C1 segment of cervical spinal cord (tissue), 14 donors: Measurements from ENCODE around the gene DOCK2.
"Not testable (repeated sequence)": the region's sequence is repeated elsewhere in the genome, so short reads cannot be mapped to it uniquely, and the experiment has no call there.

Experiments
- DNase-seq, 14 donors: peaks; one replicate each; lab custom pipeline; 2025; lab: John Stamatoyannopoulos, UW

DOCK2 gene

GRCh38 chr5:169814045-169814444, 177.0 kb downstream of the DOCK2 start:
- DNase-seq = no peak

DNA sequence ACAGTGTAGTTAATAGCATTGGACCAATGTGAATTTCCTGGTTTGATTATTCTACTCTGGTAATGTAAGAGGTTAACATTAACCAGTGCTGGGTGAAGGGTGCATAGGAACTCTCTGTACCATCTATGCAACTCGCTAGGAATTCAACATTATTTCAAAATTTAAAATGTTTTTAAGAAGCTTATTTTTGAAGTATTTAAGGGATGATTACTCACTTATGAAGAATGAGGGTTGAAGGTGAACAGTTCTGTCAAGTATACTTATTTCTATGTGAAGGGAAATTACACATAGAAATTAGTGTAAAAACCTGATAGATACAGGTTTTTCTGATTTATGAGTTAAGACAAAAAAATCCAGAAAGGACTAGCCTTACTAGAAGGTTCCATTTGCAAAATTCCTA, 177.4 kb downstream of the DOCK2 start:
- no peak for DNase-seq

GRCh38 chr5:169817031-169817430, 180.0 kb downstream of the DOCK2 start:
- no peak for DNase-seq

DNA sequence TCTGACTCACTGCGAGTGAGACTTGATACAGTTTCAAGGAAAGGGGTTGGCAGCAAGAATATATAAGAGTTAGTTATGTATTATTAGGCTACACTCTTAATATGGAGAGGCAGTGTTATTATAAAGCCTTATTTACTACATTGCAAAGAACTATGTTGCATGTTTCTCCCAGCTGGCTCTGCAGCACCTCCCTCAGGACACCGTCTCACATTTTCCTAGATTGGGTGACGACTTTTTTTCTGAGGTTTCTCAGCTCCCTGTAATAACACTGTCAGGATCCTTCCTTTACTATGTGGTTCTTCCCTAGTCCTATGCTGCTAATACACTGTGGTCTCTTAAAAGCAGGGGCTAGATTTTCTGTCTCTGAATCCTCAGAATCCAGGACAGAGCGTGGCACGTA, 189.5 kb downstream of the DOCK2 start:
- DNase-seq = no peak

DNA sequence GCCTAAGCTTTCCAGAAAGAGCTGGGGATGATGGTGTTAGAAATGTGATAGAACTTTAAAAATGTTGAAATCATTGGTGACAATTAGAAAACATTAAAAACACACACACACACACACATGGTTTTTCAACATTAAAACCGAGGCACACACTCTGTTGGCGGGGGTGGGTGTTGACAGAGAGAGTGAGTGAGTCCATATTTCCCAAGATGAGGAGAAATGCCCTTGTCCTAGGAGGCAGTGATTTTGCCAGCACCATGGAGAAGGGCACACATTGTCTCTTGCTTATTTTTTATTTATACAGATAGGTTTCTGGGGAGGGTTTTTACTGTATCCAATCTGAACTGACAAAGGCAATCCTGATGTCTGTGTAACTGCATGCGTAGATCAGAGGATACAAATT, 190.7 kb downstream of the DOCK2 start:
- no peak for DNase-seq

DNA sequence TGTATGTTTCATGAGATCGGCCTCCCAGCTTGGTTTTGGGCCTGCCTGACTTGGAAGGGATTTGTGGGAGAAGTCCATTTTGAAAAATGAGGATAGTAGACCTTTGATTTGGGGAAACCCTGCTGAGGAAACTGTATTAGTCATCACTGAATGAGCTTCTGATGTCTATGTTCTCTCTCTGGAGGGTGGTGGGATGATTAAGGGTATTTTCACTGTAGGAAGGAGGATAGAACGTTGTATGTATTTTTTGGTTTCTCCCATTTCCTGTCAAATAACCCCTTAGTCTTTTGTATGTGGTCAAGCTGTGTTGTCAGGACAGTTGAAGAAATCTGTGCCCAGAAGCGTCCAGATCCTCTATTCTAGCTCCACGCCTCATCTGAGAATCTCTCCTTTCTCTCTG, 191.3 kb downstream of the DOCK2 start:
- DNase-seq = no peak

DNA sequence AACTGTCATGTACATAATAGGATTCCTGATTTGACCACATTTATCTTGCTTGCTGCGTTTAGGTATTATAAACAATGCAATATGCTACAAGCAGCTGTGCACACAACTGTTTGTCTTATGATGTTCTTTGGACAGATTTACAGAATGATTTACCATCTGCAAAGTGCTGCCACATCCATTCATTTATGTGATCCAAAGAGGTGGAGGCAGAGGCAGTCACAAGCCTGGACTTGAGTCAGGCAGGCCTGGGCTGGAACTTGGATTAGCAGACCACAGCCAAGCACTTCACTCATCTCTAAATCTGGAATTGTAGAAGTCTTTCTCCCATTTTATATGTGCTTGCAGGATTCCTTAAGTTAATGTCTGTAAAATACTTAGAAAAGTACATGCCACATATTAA, 194.3 kb downstream of the DOCK2 start:
- DNase-seq = no peak

- DNase-seq = no peak
Observed at GRCh38 chr5:169832304-169832703, 195.2 kb downstream of the DOCK2 start.

GRCh38 chr5:169832845-169833244, 195.8 kb downstream of the DOCK2 start:
- DNase-seq = no peak

DNA sequence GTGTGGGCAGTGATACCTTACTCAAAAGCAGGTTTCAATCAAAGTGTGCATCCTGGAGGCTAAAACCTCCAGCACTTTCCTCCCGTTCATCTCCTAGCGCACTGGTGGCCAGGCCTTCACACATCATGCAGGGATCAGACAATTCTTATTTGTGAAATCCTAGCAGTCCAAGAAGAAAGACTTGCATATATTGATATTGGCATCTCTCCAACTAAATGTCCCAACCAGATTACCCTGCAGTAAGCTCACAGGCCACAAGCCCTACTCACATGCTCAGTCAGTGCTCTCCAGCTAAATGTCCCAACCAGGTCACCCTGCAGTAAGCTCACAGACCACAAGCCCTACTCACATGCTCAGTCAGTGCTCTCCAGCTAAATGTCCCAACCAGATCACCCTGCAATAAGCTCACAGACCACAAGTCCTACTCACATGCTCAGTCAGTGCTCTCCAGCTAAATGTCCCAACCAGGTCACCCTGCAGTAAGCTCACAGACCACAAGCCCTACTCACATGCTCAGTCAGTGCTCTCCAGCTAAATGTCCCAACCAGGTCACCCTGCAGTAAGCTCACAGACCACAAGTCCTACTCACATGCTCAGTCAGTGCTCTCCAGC, 196.7 kb downstream of the DOCK2 start:
- DNase-seq = not testable (repeated sequence)

DNA sequence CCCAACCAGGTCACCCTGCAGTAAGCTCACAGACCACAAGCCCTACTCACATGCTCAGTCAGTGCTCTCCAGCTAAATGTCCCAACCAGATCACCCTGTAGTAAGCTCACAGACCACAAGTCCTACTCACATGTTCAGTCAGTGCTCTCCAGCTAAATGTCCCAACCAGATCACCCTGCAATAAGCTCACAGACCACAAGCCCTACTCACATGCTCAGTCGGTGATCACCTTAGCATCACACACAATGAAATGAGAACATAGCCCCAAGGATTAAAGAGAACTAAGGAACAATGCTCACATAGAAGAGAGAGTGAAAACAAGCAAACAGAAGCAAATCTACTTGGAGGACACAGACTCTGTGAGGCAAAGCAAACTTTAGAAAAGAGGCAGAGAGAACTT, 197.5 kb downstream of the DOCK2 start:
- DNase-seq = not testable (repeated sequence)

DNA sequence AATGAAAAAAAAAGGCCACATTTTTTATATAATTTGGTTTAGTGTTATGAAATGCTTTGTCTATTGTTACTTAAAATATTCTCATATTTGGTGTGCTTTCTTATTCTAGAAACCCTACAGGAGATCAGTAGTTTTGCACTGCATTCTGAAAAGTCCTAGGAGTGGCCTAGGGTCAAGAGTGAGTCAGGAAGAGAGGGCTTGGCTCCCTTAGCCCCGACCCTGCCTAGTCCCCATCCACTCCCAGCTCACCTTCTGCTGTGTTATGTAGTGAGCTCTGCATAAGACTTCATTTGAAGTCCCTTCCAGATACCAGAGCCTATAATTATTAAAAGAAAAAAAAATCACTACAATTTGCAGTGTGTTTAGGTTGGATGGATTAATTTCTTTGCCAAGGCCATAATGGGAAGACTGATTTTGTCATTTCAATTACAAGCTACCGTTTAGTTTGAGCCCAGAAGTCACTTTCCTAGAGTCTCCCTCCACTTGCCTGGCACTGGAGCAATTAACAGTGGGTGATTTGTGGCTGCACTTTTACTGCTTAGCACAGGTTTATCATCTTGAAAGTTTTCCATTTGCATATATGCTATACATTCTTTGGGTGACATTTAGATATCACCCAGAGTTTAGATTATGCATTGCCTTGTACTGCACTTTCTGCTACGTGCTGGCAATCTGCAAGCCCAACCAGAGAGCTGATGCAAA, 199.9 kb downstream of the DOCK2 start:
- DNase-seq = no peak

- DNase-seq = no peak
Observed at GRCh38 chr5:169837686-169838085, 200.6 kb downstream of the DOCK2 start.

DNA sequence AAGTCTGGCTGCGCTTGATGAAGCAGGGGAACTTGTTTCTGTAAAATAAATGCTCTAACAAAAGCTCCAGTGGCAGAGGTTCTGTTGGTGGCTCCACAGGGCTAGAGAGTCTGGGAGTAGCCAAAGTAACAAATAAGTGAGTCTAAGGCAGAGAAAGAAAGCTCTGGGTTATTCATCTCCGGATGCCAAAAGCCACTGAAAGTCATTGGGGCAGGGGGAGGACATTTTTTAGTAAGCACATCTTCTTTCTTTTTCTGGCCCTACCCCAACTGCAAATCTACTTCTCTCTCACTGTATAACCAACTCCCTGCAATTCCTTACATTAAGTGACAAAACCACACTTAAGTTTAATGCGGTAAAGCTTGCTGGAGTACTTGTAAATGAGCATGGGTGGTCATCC, 201.6 kb downstream of the DOCK2 start:
- no peak for DNase-seq

GRCh38 chr5:169840405-169840804, 203.3 kb downstream of the DOCK2 start:
- DNase-seq = no peak

GRCh38 chr5:169842699-169843098, 205.6 kb downstream of the DOCK2 start:
- no peak for DNase-seq

- DNase-seq = no peak
Observed at GRCh38 chr5:169847519-169847918, 210.4 kb downstream of the DOCK2 start.

DNA sequence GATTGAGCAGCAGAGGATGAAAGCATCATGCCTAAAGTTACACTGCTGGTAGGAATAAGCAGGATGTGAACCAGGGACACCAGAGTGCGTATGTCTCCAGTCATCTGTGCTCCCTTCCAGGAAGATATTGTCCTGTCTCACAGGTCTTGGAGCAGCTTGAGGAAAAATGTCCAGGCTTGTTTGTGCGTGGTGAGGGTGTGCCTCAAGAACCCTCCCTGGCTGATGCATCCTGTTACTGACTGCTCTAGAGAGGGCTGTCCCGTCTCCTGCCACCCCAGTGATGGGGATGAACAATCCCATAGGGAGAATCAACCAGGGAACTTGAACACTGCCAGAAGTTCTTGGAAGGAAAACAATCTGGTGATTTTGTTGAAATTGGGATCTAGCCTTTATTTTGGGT, 211.2 kb downstream of the DOCK2 start:
- DNase-seq = no peak

GRCh38 chr5:169848792-169849191, 211.7 kb downstream of the DOCK2 start:
- no peak for DNase-seq

DNA sequence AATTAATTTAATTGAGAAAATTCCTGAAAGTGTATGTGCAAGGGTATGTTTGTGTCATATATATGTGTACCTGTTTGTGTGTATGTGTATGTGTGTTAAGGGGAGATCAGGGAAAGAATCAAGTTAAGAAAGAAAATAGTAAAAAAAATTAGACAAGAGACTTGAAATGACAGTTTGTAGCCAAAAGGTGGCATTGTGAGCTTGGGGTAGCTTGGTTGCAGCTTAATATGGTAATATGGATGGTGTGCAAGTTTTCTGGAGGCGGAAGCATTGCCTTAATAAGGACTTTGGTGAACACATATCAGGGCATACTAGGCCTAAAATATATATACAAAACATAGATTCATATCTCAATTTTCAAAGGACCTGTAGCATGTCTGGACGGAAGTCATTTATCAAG, 213.3 kb downstream of the DOCK2 start:
- DNase-seq = no peak

GRCh38 chr5:169851321-169851850, 214.3 kb downstream of the DOCK2 start:
- no peak for DNase-seq

DNA sequence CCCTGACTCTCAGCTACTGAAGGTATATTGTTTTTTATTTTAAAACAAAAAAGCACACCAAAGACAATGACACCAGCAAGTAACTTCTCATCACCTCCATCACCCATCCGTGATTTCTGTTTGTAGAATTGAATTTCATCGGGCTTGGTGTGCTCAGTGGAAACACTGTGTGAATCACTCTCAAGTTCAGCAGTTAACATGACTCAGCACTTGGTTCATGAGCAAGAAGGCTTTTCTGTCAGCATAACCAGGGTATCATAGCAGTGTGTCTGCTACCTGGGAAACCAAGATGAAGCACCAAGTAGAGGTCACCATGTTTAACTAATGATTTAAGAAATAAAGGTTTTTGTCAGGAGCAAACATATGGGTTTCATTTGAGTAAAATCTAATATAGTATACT, 219.5 kb downstream of the DOCK2 start:
- DNase-seq = no peak

DNA sequence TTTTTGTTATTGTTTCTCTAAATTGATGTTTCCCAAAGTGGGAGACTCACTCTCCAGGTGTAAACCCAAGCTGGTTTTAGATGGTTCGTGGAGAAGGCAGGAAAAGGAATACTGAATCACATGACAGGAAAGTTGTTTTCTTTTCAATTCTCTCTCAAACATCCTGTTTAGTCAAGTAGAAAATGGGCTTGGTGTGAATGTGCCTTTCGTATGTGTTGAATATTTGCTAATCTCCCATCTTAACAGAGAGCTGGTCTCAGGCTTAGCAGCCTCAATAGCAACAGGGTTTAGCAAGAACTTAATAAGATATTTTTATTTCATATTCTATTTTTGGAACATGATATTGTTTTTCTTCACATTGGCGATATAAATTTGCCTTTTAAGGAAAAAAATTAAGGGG, 223.5 kb downstream of the DOCK2 start:
- no peak for DNase-seq
